ENCODE results near the gene TRIP11. TPM values are rescaled to one million over a fixed set of nuclear protein-coding genes. Genes with fewer than 3 reads are reported as not detected.

Gene TRIP11
- total RNA-seq, 1 donor from 2014 or later, result 28.4 TPM

DNA sequence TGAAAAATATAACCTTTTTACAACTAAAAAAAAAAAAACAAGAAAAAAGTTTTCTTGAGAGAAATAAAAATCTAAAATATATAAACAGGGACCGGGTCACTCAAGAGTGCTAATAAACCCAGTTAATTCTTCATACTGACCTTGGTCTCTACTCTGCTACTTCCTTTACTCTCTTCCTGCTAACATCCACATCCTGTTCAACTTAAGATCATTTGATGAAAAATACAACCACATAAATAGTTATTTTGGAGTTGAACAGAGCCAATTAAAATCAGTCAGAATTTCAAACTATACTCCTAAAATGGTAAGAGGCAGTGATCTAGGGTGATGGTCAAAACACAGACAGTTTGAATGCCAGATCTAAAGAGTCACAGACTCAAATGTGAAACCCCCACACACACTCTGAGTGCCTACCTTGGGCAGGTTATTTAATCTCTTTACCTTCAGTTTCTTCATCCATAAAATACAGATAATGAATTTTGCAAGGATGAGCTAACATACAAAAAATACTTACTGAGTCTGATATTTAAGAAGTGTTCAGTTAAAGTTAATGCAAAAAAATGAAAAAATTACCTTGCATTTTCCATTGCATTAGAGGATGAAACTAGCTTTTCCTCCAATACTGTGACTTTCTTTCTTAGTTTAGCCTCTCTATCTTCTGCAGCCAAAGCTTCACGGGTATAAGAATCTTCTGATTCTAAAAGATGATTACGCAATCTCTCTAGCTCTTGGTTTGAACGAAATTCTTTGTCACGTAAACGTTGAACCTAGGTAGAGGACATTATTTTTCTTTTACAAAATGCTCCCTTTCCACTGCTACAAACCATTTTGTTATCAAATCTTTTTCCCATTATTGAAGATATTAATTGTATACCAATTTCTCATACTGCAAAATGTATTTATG lies 40.9 kb downstream of the TRIP11 start:
- no peak overlapping the region for H3K4me2 ChIP-seq
- no peak overlapping the region for H2AFZ ChIP-seq (replicated peaks)
- Mint-ChIP-seq H3K4me3 (no peak overlapping the region), H3K4me1 (no peaks in the 10 kb centered on the region), H3K9me3 (no peaks in the 10 kb centered on the region), H3K27ac (no peak overlapping the region), H3K36me3 (peaks cover 11% of the 10 kb centered on the region), H3K27me3 (ENCODE audit: insufficient read depth, low read depth) (no peaks in the 10 kb centered on the region)
- H3K27me3 ChIP-seq, result no peaks in the 10 kb centered on the region
- peaks cover 5% of the 10 kb centered on the region for H4K20me1 ChIP-seq (ENCODE audit: low read depth)
- H3K4me1 ChIP-seq, result no peaks in the 10 kb centered on the region
- no peaks in the 10 kb centered on the region for H3K9me3 ChIP-seq (ENCODE audit: low read depth)
- H3K27ac ChIP-seq, result no peak overlapping the region
- peaks cover 11% of the 10 kb centered on the region for H3F3A ChIP-seq (ENCODE audit: low read depth)
- H3K36me3 ChIP-seq, result peaks cover 8% of the 10 kb centered on the region
- H3K4me3 ChIP-seq, result no peak overlapping the region
- no peak overlapping the region for H3K9ac ChIP-seq
- H3K79me2 ChIP-seq (ENCODE audit: low read depth), result no peaks in the 10 kb centered on the region
- TF ChIP-seq, protein P1, sequence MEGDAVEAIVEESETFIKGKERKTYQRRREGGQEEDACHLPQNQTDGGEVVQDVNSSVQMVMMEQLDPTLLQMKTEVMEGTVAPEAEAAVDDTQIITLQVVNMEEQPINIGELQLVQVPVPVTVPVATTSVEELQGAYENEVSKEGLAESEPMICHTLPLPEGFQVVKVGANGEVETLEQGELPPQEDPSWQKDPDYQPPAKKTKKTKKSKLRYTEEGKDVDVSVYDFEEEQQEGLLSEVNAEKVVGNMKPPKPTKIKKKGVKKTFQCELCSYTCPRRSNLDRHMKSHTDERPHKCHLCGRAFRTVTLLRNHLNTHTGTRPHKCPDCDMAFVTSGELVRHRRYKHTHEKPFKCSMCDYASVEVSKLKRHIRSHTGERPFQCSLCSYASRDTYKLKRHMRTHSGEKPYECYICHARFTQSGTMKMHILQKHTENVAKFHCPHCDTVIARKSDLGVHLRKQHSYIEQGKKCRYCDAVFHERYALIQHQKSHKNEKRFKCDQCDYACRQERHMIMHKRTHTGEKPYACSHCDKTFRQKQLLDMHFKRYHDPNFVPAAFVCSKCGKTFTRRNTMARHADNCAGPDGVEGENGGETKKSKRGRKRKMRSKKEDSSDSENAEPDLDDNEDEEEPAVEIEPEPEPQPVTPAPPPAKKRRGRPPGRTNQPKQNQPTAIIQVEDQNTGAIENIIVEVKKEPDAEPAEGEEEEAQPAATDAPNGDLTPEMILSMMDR (IDR thresholded peaks at IDR 0.05), result no peak
- no peak for TF ChIP-seq EZH2phosphoT487 (IDR thresholded peaks at IDR 0.05)
- no peak for TF ChIP-seq EZH2 (IDR thresholded peaks at IDR 0.05)
- no peak for DNase-seq (ENCODE audit: low spot score)

DNA sequence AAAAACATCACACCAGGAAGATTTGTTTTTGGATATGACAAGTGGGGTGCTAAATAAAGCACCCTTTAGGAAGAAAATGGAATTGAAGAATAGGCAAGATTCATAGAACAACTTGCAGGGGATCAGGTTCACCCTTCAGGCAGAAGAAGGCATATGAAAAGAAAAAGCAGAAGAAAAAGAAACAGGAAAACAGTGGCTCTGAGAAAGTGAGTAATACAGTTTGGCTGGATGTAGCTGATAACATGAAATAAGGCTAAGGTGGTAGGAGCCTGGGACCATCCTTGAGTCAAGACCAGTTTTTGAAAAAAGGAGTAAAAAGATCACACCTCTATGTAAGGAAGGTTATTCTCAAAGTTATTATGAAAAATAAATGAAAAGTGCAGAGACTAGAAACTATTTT lies 42.4 kb downstream of the TRIP11 start:
- Histone ChIP-seq H3F3A (ENCODE audit: low read depth) (peaks cover 11% of the 10 kb centered on the region), H3K9ac (no peak overlapping the region), H3K4me1 (no peaks in the 10 kb centered on the region), H3K4me2 (no peak overlapping the region), H3K79me2 (ENCODE audit: low read depth) (no peaks in the 10 kb centered on the region), H3K27me3 (no peaks in the 10 kb centered on the region), H2AFZ (replicated peaks) (no peak overlapping the region), H3K4me3 (no peak overlapping the region), H4K20me1 (ENCODE audit: low read depth) (peaks cover 5% of the 10 kb centered on the region), H3K9me3 (ENCODE audit: low read depth) (no peaks in the 10 kb centered on the region), H3K36me3 (peaks cover 12% of the 10 kb centered on the region), H3K27ac (no peak overlapping the region)
- Mint-ChIP-seq H3K27ac (no peak overlapping the region), H3K27me3 (ENCODE audit: insufficient read depth, low read depth) (no peaks in the 10 kb centered on the region), H3K4me3 (no peak overlapping the region), H3K9me3 (no peaks in the 10 kb centered on the region), H3K36me3 (peaks cover 10% of the 10 kb centered on the region), H3K4me1 (no peaks in the 10 kb centered on the region)
- DNase-seq (ENCODE audit: low spot score), result no peak
- TF ChIP-seq, protein P1 (IDR thresholded peaks at IDR 0.05), result no peak
- TF ChIP-seq EZH2phosphoT487 (IDR thresholded peaks at IDR 0.05), result no peak
- no peak for TF ChIP-seq EZH2 (IDR thresholded peaks at IDR 0.05)

DNA sequence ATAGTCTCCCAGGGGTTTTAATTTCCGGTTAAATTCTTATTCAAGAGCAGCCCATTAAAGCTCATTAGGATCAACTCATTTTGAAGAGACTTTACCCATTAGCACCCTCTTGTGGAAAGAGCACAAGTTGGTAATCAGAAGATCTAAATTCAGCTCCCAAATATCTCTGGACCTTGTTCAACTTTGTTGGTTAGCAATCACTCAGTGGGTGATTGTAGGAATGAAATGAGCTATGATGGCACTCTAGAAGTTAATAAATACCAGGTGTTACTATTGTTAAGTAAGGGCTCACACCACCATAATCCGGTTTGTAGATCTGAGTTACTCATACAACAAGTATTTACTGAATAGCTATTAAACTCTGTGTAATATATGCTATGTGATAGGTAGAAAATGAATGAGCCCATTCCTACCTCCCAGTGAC lies 42.9 kb downstream of the TRIP11 start:
- no peak overlapping the region for H3K4me3 ChIP-seq
- H2AFZ ChIP-seq (replicated peaks), result no peak overlapping the region
- peaks cover 12% of the 10 kb centered on the region for H3K36me3 ChIP-seq
- no peaks in the 10 kb centered on the region for H3K4me1 ChIP-seq
- no peaks in the 10 kb centered on the region for H3K79me2 ChIP-seq (ENCODE audit: low read depth)
- Mint-ChIP-seq H3K4me3 (no peak overlapping the region), H3K27ac (no peak overlapping the region), H3K4me1 (no peaks in the 10 kb centered on the region), H3K27me3 (ENCODE audit: insufficient read depth, low read depth) (no peaks in the 10 kb centered on the region), H3K9me3 (no peaks in the 10 kb centered on the region), H3K36me3 (peaks cover 13% of the 10 kb centered on the region)
- no peak overlapping the region for H3K27ac ChIP-seq
- H3F3A ChIP-seq (ENCODE audit: low read depth), result peaks cover 11% of the 10 kb centered on the region
- no peaks in the 10 kb centered on the region for H3K27me3 ChIP-seq
- TF ChIP-seq EZH2phosphoT487 (IDR thresholded peaks at IDR 0.05) (no peak), EZH2 (IDR thresholded peaks at IDR 0.05) (no peak)
- TF ChIP-seq, protein P1 (IDR thresholded peaks at IDR 0.05), result peak; percentile 69
- H3K9ac ChIP-seq, result no peak overlapping the region
- H3K4me2 ChIP-seq, result no peak overlapping the region
- H4K20me1 ChIP-seq (ENCODE audit: low read depth), result peaks cover 5% of the 10 kb centered on the region
- DNase-seq (ENCODE audit: low spot score), result peak; percentile 62
- no peaks in the 10 kb centered on the region for H3K9me3 ChIP-seq (ENCODE audit: low read depth)
